GM18907 (cell line): ENCODE data around the gene FKBP3.

Source experiments
- ATAC-seq: cut with Tn5 transposase; IDR thresholded peaks from one replicate; pipeline ENCODE4 v1.9.1; 2021; ENCODE audit warnings: mild to moderate bottlenecking, moderate library complexity; ENCODE audit not compliant: unreplicated experiment

FKBP3 gene

DNA sequence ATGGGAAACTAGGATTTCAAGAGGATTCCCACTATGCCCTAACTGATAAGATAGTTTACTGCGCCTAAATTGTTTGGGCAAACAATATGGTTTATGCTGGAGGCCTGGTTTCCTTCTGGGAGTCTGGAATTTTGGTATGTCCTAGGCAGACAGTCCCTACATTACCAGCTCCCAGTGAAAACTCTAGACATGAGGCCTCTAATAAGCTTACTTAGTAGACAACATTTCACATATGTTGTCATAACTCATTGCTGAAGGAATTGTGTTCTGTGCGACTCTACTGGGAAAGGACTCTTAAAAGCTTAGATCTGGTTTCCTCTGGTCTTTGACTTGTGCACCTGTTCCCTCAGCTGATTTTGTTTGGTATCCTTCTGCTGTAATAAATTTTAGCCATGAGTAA, 68.3 kb downstream of the FKBP3 start:
- ATAC-seq = no peak
